DLD1 (cell line): ENCODE results near the gene CRB2.
"Not testable (repeated sequence)": the region's sequence is repeated elsewhere in the genome, so short reads cannot be mapped to it uniquely, and the experiment has no call there.

Source experiments
- in situ Hi-C: cut with HindIII; loops from 2 replicates; pipeline ENCODE4 v1.10.0; 2017; ENCODE audit warnings: low sequenced_read_pairs

CRB2 gene

DNA sequence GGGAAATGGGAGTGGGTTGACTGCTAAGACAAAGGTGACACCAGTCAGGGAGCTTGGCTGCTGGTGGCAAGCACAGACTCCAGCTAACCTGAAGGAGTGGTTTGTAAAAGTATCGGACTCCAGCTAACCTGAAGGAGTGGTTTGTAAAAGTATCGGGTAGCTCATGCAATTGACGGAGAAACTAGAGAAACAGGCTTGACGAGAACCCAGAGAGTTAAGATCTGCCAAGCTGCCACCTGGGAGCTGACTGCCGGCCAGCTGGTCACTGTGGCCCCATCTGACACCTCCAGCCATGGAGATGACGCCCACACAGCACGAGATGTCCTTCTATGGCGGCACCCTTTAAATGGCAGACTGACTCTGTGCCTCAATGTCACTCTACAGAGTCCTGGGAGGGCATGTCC is 28.3 kb upstream of the CRB2 start:
- in situ Hi-C loops = no loop called here

DNA sequence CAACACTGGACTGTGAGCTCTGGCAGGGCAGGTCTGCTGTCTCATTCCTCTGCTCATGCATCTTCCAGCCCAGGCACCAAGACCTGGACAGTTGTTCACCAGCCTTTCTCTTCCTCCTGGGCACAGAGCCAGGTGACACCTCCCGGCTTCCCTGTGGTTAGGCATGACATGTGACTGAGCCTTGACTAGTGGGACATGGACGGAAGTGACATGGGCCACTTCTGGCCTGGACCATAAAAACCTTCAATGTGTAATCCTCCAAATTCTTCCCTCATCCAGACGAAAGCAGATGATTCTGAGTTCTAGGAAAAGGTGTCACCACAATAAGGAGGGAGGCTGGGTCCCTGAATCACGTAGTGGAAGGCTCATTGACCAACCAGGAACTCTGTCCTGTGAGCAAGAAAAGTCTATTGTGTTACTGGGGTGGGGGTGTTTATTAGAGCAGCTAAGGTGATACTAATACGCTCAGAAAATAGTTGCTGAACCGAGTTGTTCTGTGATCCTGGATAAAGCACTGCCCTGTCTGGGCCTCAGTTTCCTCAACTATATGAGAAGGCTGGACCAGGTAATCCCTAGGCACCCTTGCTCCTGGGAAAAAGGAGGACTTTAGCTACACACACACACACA is 26.6 kb upstream of the CRB2 start:
- in situ Hi-C loops = no loop called here

DNA sequence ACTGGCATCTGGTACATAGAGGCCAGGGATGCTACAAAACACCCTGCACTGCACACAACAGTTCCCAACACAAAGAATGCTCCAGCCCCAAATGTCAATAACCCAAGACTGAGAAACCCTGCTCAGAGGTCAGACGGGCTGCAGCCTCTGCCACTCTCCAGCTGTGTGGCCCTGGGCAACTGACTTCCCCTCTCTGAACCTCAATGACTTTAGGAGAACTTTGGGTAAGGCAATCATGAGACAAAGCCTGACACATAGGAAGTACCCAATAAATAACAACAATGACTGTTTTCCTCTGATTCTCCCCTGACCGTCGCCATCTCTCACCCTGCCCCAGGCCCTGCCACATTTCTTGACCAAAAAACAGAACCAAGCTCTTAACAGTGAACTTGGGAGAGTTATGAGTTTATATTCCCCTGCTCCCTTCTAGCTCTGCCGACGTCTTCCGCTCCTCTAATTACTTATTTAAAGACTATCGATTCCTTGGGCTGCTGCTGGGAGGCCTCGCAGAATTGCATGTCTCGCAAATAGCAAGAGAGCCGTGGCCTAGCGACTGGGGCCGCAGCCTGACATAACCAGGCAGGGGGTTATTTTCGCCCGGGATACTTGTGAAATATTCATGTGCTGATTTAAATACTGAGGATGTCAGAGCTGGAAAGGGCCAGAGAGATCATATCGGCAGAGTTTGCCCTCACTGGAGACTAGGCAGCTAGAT is 24.5 kb upstream of the CRB2 start:
- in situ Hi-C loops = no loop called here

DNA sequence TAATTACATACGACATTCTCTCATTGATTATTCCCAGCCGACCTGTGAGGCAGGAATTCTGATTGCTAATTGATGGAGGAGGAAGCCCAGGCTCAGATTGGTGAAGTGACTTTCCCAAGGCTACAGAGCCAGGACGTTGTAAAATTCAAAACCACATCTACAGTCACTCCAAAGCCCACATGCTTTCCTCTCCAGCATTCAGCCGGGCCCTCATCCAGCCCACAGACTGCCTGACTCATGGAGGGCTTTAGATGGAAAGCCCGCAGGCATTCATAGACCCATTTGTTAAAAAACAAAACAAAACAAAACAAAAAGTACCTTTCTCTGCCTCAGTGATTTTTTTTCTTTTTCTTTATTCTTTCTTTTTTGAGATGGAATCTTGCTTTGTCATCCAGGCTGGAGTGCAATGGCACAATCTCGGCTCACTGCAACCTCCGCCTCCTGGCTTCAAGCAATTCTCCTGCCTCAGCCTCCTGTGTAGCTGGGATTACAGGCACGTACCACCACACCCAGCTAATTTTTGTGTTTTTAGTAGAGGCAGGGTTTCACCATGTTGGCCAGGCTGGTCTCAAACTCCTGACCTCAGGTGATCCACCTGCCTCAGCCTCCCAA is 22.8 kb upstream of the CRB2 start:
- in situ Hi-C loops = not testable (repeated sequence)

DNA sequence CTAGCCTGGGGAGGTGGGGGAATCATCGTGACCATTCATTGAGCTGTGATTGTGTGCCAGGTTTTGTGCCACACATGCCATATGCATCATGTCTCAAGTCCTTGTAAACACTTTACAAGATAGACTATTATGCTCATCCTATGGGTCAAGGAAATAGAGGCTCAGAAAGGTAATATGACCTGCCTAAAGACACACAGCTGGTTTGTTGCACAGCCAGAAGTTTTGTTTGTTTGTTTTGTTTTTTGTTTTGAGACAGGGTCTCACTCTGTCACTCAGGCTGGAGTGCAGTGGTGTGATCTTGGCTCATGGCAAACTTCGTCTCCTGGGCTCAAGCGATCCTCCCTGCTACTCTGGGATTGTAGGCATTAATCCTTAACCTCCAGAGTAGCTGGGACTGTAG is 21.4 kb upstream of the CRB2 start:
- in situ Hi-C loops = no loop called here

DNA sequence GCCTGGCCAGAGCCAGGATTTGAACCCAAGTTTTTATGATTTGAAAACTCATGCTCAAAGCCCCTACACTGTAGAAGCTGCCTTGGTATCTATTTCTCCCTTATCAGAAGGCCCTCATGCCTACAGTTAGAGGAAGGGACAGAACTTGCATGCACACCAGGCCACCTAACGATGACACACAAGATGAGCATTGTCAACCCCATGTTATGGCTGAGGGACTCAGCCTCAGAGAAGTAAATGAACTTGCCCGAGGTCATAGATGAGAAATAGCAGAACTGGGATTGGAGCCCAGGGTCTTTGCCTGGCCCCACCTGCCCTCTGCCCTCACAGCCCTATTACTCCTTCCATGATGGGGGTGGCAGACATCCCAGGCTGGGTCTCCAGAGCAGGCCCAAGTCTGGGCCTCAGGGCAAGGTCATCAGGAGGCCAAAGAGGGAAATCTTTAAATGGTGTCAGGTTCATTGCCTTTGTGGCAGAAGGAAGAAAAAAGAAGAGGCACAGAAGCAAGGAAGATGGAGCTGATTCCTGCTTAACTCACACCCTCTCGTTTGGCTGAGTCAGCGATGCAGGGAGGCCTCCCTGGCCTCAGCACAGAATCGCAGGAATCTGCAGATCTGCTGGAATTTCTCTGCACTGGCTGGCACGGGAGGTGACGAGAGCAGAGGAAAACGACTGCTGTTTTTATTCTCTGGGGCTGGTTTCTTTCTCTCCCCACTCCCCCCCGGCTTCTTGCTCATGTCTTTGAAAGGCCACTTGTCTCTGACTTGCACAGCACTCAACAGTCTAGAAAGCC is 20.6 kb upstream of the CRB2 start:
- in situ Hi-C loops = no loop called here

DNA sequence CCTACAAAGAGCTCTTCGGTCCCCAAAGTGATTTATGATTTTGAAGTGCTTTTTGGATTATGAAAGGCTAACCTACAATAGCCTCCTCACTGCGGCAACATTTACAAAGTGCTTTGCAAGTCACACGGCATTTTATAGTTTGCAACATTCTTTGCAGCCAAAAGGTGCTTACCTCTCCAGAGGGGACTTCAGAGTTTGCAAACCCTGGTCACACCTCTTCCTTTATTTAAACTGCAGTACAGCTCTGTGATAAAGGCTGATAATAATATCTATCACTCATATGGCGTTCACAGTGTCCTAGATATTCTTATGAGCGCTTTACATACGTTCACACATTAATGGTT is 20.0 kb upstream of the CRB2 start:
- in situ Hi-C loops = no loop called here

DNA sequence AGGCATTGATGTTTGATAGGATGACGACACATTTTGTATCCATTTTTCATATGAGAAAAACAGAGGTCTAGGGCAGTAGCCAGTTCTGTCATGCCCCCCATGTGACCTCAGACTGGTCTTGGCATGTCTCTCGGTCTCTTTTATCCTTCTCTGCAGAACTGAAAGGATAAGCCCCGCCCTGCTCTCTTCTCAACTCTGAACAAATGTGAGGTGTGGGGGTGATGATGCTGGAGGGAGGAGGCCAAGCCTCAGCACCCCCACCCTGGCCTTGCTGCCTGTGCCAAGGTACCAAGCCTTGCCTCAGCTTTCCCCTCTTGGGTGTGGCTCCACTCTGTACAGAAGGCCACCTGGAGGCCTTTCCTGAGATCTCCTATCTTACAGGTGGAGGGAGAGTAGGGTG is 19.5 kb upstream of the CRB2 start:
- in situ Hi-C loops = no loop called here

DNA sequence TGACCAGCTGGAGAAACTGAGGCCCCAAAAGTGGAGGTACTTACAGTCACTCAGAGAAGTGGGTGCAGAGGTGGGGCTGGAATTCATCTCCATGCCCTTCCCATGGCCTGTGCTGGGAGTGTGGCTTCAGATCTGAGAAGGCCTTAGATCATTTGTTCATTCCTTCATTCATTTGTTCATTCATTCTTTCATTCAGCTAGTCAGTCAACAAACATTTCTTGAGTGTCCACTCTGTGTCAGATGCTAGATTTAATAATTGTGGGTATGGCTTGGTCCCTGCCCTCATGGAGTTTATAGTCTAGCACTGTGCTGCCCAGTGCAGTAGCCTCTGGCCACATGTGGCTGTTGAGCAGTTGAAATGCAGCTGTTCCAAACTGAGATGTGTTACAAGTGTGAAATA is 19.0 kb upstream of the CRB2 start:
- in situ Hi-C loops = no loop called here

DNA sequence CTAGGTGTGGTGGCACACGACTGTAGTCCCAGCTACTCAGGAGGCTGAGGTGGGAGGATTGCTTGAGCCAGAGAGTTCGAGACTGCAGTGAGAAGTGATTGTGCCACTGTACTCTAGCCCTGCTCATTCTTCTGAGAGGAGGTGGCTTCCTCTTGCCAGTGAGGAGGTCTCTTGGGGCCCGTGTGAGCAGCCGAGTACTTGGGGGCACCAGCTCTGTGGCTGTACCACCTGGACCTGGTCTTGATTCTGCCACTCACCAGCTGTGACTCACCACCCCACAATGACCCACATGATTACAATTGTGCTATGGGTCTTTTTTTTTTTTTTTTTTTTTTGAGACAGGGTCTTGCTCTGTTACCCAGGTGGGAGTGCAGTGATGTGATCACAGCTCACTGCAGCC is 18.0 kb upstream of the CRB2 start:
- in situ Hi-C loops = no loop called here

DNA sequence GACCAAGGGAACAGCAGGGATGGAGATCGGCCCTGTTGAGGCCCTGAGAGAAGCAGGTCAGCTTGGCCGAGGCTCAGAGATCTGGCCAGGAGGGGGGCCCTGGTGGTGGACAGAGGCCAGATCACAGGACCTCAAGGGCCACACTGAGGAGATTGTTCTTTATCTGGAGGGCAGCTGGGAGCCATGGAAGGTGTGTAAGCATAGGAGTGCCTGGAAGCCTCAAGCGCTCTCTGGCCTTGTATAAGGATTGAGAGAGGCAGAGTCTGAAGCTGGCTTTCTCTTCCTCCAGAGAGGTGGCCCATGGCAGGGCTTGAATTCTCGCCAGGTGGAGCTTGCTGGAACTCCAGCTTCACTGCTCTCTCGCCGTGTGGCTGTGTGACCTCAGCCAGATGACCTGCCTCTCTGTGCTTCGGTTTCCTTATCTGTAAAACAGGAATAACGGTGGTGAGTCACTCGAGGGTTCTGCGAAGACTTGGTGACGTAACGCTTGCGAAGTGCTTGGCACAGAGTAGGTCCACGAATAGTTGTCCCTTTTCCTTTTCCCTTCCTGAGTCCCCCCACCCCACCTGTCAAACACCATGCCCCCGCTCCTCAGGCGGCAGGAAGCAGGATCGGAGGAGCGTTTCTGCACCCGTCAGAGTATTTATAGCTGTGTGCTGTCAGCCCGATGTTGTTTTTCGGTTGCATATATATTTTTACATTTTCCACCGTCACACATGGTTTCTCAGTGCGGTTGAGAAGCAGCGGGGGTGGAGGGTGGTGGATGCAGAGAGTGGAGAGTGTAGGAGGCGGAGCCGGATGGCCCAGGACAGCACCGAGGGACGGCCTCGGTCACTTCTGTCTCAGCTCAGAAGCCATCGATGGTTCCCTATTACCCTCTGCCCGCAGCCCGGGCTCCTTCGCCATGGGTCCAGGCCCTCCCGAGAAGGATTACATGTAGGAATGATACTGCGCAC is 17.0 kb upstream of the CRB2 start:
- in situ Hi-C loops = no loop called here

DNA sequence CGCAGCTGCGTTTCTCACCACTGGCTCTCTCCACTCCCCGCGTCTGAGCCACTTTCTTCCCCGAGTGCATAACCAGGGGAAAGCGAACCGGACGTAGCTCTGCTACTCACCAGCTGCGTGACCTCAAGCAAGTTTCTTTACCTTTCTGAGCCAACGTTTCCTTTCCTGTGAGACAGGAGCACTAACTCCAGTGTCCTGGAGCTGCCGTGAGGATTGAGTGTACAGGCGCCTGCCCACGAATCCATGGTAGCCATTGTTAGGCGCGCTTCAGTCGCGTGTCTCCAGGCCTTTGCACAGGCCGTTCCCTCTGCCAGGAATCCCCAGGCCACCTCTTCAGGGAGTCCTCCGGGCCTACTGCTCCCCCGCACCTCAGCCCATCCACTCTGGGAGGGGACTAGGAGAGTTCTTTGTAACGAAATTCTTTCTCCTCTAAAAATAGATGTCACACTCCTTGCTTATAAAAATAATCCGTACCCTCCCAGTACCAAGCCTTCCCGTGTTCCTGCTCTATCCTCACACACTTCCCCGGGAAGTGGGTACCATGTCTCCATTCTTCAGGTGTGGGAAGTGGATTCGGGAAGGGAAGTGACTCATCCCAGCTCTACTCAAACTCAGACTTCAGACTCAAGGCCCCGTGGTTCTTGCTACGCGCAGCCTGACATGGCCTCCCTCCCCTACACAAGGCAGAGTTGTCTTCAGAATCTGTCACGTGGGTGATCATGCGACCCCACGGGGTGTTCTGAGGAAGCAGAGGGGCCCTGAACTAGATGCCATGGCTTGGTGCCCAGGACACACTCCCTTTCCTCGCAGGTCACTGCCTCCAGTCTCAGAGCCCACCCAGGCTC is 16.1 kb upstream of the CRB2 start:
- in situ Hi-C loops = no loop called here

DNA sequence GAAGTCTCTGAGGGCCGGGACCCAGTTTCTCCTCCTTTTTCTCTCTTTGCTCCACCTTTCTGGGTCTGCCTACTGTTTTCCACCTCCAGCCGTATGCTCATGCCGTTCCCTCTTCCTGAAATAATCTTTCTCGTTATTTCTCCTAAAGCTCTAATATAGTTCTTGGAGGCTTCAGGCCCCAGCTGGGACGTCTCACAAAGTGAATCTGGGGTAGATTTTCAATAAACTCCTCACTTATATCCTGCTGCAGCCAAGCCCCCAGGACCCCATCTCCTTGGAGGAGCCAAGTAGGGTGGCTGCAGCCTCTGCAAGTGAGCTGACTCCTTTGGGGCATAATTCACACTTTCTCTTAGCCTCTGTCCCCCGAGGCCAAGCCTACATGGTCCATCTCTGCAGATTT is 14.2 kb upstream of the CRB2 start:
- in situ Hi-C loops = no loop called here

DNA sequence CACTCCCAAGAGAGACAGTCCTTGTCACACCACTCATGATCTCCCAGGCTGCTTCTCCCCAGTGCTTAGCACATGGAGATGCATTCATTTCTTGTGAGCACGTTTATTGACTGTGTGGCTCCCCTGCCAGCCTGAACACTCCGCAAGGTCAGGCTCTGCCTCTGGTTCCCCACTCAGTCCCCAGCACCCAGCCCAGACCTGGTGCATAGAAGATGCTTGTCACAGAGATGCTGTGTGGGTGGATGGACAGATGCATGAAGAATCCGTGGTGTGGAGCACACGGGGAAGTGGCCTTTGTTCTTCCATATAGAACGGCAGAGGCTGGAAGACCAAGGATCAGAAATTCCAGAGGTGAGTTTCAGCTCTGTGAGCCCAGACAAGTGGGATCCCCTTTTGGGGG is 13.8 kb upstream of the CRB2 start:
- in situ Hi-C loops = no loop called here

DNA sequence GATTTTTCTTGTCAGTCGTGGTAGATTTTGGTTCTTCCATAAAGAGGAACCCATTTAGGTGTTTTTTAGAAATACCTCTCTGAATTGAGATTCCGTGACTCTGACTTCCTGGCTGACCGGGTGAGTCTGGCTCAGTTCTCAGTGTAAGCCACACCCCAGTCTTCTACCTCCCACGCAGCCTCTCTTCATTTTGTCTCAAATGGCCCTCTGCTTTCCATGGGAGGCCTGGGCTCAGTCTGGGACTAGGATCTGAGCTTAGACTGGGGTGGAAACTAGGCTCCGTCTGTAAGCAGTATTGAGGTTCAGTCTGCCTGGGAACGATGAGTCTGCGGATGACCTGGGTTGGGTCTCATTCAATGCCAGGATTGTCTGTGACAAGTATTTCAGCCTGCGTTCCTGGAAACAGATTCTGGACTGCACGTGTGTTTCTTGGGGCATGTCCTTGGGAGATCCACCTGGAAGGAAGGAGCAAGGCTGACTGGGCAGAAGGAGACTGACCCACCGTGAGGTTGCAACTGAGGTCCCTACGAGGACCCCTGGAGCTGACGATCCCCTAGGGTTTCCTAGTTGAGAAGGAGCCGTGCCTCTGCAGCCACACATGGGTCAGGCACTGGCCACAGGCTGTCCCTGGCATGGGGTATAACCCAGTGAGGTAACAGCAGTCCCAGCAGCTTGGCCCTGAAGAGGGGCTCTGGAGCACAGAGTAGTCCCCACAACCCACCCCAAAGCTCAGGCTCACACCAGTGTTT is 12.4 kb upstream of the CRB2 start:
- in situ Hi-C loops = no loop called here

DNA sequence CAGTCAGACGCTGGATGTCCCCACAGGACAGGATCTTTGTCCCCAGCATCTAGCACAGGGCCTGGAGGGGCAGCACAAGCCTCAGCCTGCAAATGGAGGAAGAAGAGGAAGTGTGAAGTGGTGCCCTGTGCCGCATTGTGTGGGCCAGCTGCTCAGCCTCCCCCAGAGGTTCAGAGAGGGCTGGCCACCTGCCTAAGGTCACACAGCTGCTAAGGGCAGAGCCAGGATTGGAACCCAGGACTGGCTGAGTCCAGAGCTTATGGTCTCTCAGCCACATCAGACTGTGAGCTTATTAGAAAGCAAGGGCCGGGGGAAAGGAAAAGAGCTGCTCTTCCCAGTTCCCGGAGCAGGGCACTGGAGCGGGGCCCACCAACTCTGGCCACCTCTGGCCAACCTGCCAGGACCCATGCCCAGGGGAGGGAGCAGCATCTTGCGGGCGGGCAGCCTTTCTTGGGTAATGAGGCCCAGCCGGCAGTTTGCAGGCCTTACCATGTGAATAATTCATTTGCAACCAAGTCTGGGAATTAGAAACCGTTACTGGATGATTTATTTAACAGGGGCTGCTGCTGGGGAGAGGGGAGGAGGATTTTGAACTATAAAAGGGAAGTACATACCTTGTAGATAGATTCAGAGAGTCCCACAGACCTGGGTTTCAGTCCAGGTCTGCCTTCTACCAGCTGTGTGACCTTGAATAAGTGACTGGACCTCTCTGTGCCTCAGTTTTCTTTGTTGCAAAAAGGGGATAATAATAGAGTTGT is 11.6 kb upstream of the CRB2 start:
- in situ Hi-C loops = no loop called here

DNA sequence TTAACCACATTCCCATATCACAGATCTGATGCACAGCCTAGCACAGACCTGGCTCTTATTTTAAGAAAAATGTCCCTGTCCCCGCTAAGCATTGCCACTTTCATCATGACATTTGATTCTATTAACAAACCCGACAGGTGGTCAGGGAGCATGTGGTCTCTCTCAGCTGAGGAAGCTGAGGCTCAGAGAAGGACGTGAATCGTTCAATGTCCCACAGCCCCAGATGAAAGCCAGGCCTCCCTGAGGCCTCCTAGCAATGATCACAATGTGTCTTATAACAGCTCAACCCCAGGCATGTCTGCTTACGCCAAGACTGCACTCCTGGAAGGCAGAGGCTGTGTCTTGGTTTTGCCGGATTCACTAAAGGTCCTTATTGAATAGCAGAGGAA is 10.4 kb upstream of the CRB2 start:
- in situ Hi-C loops = no loop called here

DNA sequence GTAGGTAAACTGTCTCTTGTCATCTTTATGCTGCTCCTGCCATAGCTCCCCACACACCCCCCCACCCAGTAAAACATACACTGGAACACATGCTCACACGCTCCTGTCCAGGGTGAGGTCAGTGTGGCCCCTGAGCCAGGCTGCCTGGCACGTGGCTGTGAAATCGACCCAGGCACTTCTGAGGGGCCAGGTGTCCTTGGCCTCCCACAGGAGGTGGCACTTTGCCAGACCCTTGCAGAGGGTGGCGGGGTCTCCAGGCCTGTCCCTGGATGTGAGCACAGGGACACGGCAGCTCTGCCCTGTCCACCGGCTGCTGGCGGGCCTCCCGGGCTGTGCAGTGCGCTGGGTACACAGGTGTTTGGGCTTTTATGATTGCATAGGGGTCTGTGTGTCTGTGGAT is 10.0 kb upstream of the CRB2 start:
- in situ Hi-C loops = no loop called here
